K562 (cell line): ENCODE measurements around the gene RASD1. TPM values are rescaled to one million over a fixed set of nuclear protein-coding genes. Genes with fewer than 3 reads are reported as not detected.

Experiments
- ATAC-seq: fragments of 200-7000 bp; cut with Tn5 transposase; 3 replicates; pipeline ENCODE4 v1.9.1; 2020; ENCODE audit warnings: moderate library complexity
- BruUV-seq: library from RNA; stranded (reverse); fragments of 400-500 nt; replicated peaks from 2 replicates; lab custom pipeline; 2021; lab: Mats Ljungman, UMichigan
- CTCF ChIA-PET: fragments of 300-600 bp; formaldehyde crosslinking; extraction: SDS; loops from one replicate; lab custom pipeline; 2021; ENCODE audit warnings: low intra/inter-chr PET ratio; lab: Yijun Ruan, JAX
- POLR2A ChIA-PET: fragments of 300-600, 350-650 bp; sonication (Branson Sonifier 250); formaldehyde crosslinking; extraction: SDS; loops from one replicate; lab custom pipeline; 2021; ENCODE audit warnings: antibody characterized with exemption, inconsistent platforms; lab: Yijun Ruan, JAX
- DNase-seq, 4 experiments: peaks; one replicate each; pipeline versions ENCODE4 v3.0.0 to v3.0.0-alpha.2; 2011 to 2018; ENCODE audit warnings: low spot score in 3 of 4, mixed read lengths in 3 of 4; ENCODE audit errors: extremely low read depth in 1 of 4
- FAIRE-seq: peaks from 2 replicates; lab custom pipeline; 2011; peaks lifted over from hg19 to GRCh38; lab: Jason Lieb, UNC
- H2AFZ ChIP-seq: 2 replicates; pipeline ENCODE4 v1.6.0; 2011; ENCODE audit warnings: low read depth, low read length, control low read depth, inconsistent platforms
- H3K27ac ChIP-seq: fragments of 200-600 bp; 3 replicates; pipeline ENCODE4 v1.8.0; 2011; ENCODE audit warnings: low read depth, mild to moderate bottlenecking, control low read depth, inconsistent platforms, low read length, moderate library complexity, mixed read lengths; ENCODE audit errors: extremely low read depth
- H3K27me3 ChIP-seq, 2 experiments: fragments of 300-600 bp in 1 of 2; 2 replicates in 1 of 2; 3 replicates in 1 of 2; pipeline versions ENCODE4 v1.6.0 to v1.8.0; 2011; ENCODE audit warnings: inconsistent platforms in 2 of 2, low read length in 2 of 2, mild to moderate bottlenecking in 1 of 2, mixed read lengths in 1 of 2, moderate library complexity in 1 of 2; ENCODE audit not compliant: control insufficient read depth in 2 of 2, insufficient read depth in 2 of 2
- H3K36me3 ChIP-seq: fragments of 300-600 bp; 3 replicates; pipeline ENCODE4 v1.8.0; 2011; ENCODE audit warnings: mild to moderate bottlenecking, low read length, inconsistent platforms; ENCODE audit not compliant: control insufficient read depth, insufficient read depth
- H3K4me1 ChIP-seq, 2 experiments: fragments of 200-600 bp in 1 of 2; replicated peaks in 1 of 2; 2 replicates in 1 of 2; 3 replicates in 1 of 2; pipeline versions ENCODE4 v1.5.1 to v1.8.0; 2011; ENCODE audit warnings: inconsistent platforms in 2 of 2, low read length in 2 of 2, mild to moderate bottlenecking in 1 of 2, mixed read lengths in 1 of 2, moderate library complexity in 1 of 2; ENCODE audit not compliant: control insufficient read depth in 2 of 2, insufficient read depth in 2 of 2
- H3K4me2 ChIP-seq: 2 replicates; pipeline ENCODE4 v1.6.1; 2011; ENCODE audit warnings: low read length, control low read depth, inconsistent platforms, mixed read lengths; ENCODE audit not compliant: insufficient read depth
- H3K4me3 ChIP-seq: fragments of 200-600 bp; sonication (generic), shearing (Covaris generic); 2 replicates; pipeline ENCODE4 v1.5.1; 2016; ENCODE audit warnings: control low read depth, inconsistent platforms
- H3K79me2 ChIP-seq: fragments of 200-600 bp; 3 replicates; pipeline ENCODE4 v1.8.0; 2011; ENCODE audit warnings: low read length, inconsistent platforms; ENCODE audit not compliant: control insufficient read depth, insufficient read depth
- H3K9ac ChIP-seq, 2 experiments: 2 replicates each; pipeline versions ENCODE4 v1.6.0 to v1.6.1; 2011; ENCODE audit warnings: low read depth in 2 of 2, low read length in 2 of 2, control low read depth in 1 of 2, inconsistent platforms in 1 of 2, mild to moderate bottlenecking in 1 of 2, mixed read lengths in 1 of 2; ENCODE audit not compliant: insufficient read depth in 1 of 2
- H3K9me1 ChIP-seq: one replicate; pipeline ENCODE4 v1.6.0; 2011; ENCODE audit warnings: inconsistent platforms, mild to moderate bottlenecking, low read length, moderate library complexity; ENCODE audit not compliant: control insufficient read depth, insufficient read depth
- H3K9me3 ChIP-seq: replicated peaks from 2 replicates; pipeline ENCODE4 v1.5.1; 2011; ENCODE audit warnings: low read depth, low read length, inconsistent platforms; ENCODE audit not compliant: control insufficient read depth, insufficient read depth
- H4K20me1 ChIP-seq: replicated peaks from 2 replicates; pipeline ENCODE4 v1.6.1; 2011; ENCODE audit warnings: low read length, inconsistent platforms, mixed read lengths; ENCODE audit not compliant: control insufficient read depth, insufficient read depth
- ELK3 ChIP-seq: fragments of 450-650 bp; formaldehyde crosslinking; IDR thresholded peaks from 2 replicates; pipeline ENCODE4 v1.4.0; 2020; ENCODE audit warnings: mild to moderate bottlenecking
- GMEB1 ChIP-seq: fragments of 250-450 bp; sonication (Bioruptor Pico); IDR thresholded peaks from 2 replicates; pipeline ENCODE4 v1.4.0; 2020; ENCODE audit warnings: mild to moderate bottlenecking
- HES1 ChIP-seq: fragments of 450-650 bp; IDR thresholded peaks from 2 replicates; pipeline ENCODE4 v1.6.1; 2016; ENCODE audit warnings: low read depth, mild to moderate bottlenecking, moderate library complexity
- NR2C2 ChIP-seq, 2 experiments: fragments of 200-800 bp in 1 of 2; sonication (Bioruptor generic) in 1 of 2; sonication (generic) in 1 of 2; formaldehyde crosslinking in 1 of 2; IDR thresholded peaks; 2 replicates each; pipeline versions ENCODE4 v1.6.1 to v1.8.0; 2016 to 2022; ENCODE audit warnings: mild to moderate bottlenecking in 1 of 2, missing compliant biosample characterization in 1 of 2, missing genetic modification characterization in 1 of 2, missing genetic modification reagents in 1 of 2
- PHF21A ChIP-seq: fragments of 450-650 bp; IDR thresholded peaks from 2 replicates; pipeline ENCODE4 v1.6.1; 2017; ENCODE audit warnings: low read depth, borderline replicate concordance
- POLR2G ChIP-seq: fragments of 200-400 bp; formaldehyde crosslinking; IDR thresholded peaks from 2 replicates; pipeline ENCODE4 v1.6.1; 2017; ENCODE audit warnings: low read depth, mild to moderate bottlenecking, antibody characterized with exemption, low read length, moderate library complexity
- TOE1 ChIP-seq, 2 experiments: fragments of 450-650 bp in 1 of 2; sonication (generic) in 1 of 2; formaldehyde crosslinking in 1 of 2; IDR thresholded peaks; 2 replicates each; pipeline versions ENCODE4 v1.7.1 to v1.8.0; 2016 to 2022; ENCODE audit warnings: borderline replicate concordance in 2 of 2, mild to moderate bottlenecking in 2 of 2, antibody characterized with exemption in 1 of 2, inconsistent platforms in 1 of 2, low read depth in 1 of 2, missing genetic modification reagents in 1 of 2, moderate library complexity in 1 of 2
- WGBS: fragments of 100-300 bp; shearing (Covaris generic); methylation state at CpG from one replicate; pipeline ENCODE4 v1.1.6; 2016; ENCODE audit warnings: low coverage, mixed read lengths; ENCODE audit not compliant: insufficient coverage; ENCODE audit errors: missing lambda C conversion rate; 5-methylcytosine and 5-hydroxymethylcytosine counted together
- in situ Hi-C: fragments of 300-500 bp; cut with MboI; formaldehyde crosslinking; loops from 4 replicates; pipeline ENCODE4 v1.15.0; 2018; ENCODE audit warnings: inconsistent platforms, mixed read lengths
- intact Hi-C: fragments of 100-400 bp; cut with micrococcal nuclease; formaldehyde crosslinking; loops from 2 replicates; pipeline ENCODE4 v1.14.2; 2022
- polyA plus RNA-seq, 8 experiments: library from polyadenylated mRNA; depleted of rRNA in 4 of 8; stranded (reverse) in 5 of 8; unstranded in 3 of 8; fragments of >200 nt; fragmentation: Nextera tagmentation in 2 of 8; fragmentation: Illumina TruSeq in 1 of 8; extraction: Ambion mirVana in 2 of 8; extraction: Trizol in 1 of 8; gene quantifications; 2 replicates each; pipeline versions ENCODE4 v1.2.1 to v1.2.3, GENCODE V29; 2011 to 2014; ENCODE audit warnings: inconsistent platforms in 1 of 8, missing spikeins in 1 of 8
- total RNA-seq, 7 experiments: library from RNA; depleted of rRNA in 6 of 7; stranded (reverse); fragments of >200 nt in 6 of 7; fragmentation: Illumina TruSeq in 2 of 7; extraction: Trizol in 2 of 7; gene quantifications; 2 replicates each; pipeline versions ENCODE4 v1.2.1 to v1.2.3, GENCODE V29; 2011 to 2021; ENCODE audit warnings: low replicate concordance in 1 of 7

Gene RASD1
- total and polyA plus RNA-seq, 9 of the 15 experiments (the other 6 are each of a cell fraction or from before 2014, with no cell fraction given) = 0.11 TPM; not detected in 8

- H3K27me3 ChIP-seq = no peaks in the 10 kb centered on the region
- FAIRE-seq = no peak
- H3K9me3 ChIP-seq = no peaks in the 10 kb centered on the region
- no TSS peak for BruUV-seq
- no peak for DNase-seq
- no peak overlapping the region for H3K4me3 ChIP-seq
- H2AFZ ChIP-seq = no peak overlapping the region
- H3K27ac ChIP-seq = no peak overlapping the region
- 81% methylated on average over 5 of the region's 17 CpGs for WGBS
- intact Hi-C loops = no loop called here
- H3K9ac ChIP-seq = no peak overlapping the region
- no peaks in the 10 kb centered on the region for H3K9me1 ChIP-seq
- in situ Hi-C loops = no loop called here
- H3K36me3 ChIP-seq = peaks cover 52% of the 10 kb centered on the region; the same call in 2 of the 3 replicates
- no peaks in the 10 kb centered on the region for H4K20me1 ChIP-seq
- CTCF ChIA-PET = no interaction called here
- peaks cover 0 to 14% of the 10 kb centered on the region in 2 experiments; a peak in 2 of 5 replicates for H3K4me1 ChIP-seq
- TF ChIP-seq POLR2G (0 out of 2 replicates have a peak, but pooled peaks have one; percentile 20), HES1 (no peak)
- TF ChIP-seq, all 486 proteins: peak for 1
- POLR2A ChIA-PET = interaction anchor here (0.5 to 0.6 kb wide), 2 partner anchors 22 to 460 kb away, joined by 3 read pairs; no protein-coding TSS in a partner anchor
- Histone ChIP-seq H3K4me2 (no peak overlapping the region), H3K79me2 (peaks cover 7% of the 10 kb centered on the region; the same call in 2 of the 3 replicates)
- no peak for ATAC-seq
Observed at GRCh38 chr17:17491546-17491988, 4.6 kb downstream of the RASD1 start.

GRCh38 chr17:17491031-17491471 is 5.1 kb downstream of the RASD1 start:
- Histone ChIP-seq H3K9me1 (no peaks in the 10 kb centered on the region), H2AFZ (no peak overlapping the region), H3K4me1 (peaks cover 0 to 8% of the 10 kb centered on the region in 2 experiments; a peak in 2 of 5 replicates), H3K9ac (no peak overlapping the region), H4K20me1 (no peaks in the 10 kb centered on the region), H3K4me3 (no peak overlapping the region), H3K4me2 (no peak overlapping the region), H3K36me3 (peaks cover 52% of the 10 kb centered on the region; the same call in 2 of the 3 replicates), H3K27ac (no peak overlapping the region), H3K27me3 (no peaks in the 10 kb centered on the region), H3K79me2 (peaks cover 7% of the 10 kb centered on the region; the same call in 2 of the 3 replicates), H3K9me3 (no peaks in the 10 kb centered on the region)
- WGBS = 90% methylated on average over 6 of the region's 10 CpGs
- intact Hi-C loops = no loop called here
- no peak for FAIRE-seq
- ChIA-PET POLR2A (interaction anchor here (0.6 kb wide), 1 partner anchor 23 kb away, joined by 3 read pairs; no protein-coding TSS in a partner anchor), CTCF (no interaction called here)
- no peak for TF ChIP-seq TOE1 (IDR thresholded peaks at IDR 0.05; ENCODE audit: borderline replicate concordance)
- no peak for TF ChIP-seq TOE1 (CRISPR knock-in tag; IDR thresholded peaks at IDR 0.05; ENCODE audit: borderline replicate concordance, low read depth)
- no peak for TF ChIP-seq ELK3 (CRISPR knock-in tag)
- no peak for TF ChIP-seq PHF21A
- no peak for TF ChIP-seq GMEB1 (CRISPR knock-in tag)
- no peak for TF ChIP-seq NR2C2 (CRISPR knock-in tag; IDR thresholded peaks at IDR 0.05)
- no peak for TF ChIP-seq NR2C2 (tag; IDR thresholded peaks at IDR 0.05)
- no peak for ATAC-seq
- no TSS peak for BruUV-seq
- in situ Hi-C loops = no loop called here
- DNase-seq = no peak
